ENCODE results near the gene IDE. TPM values are rescaled to one million over a fixed set of nuclear protein-coding genes. Genes with fewer than 3 reads are reported as not detected.

Gene IDE
- total and polyA plus RNA-seq, 2 of the 13 experiments (the other 11 are each of a cell fraction or from before 2014, with no cell fraction given) = 16.1 to 52.1 TPM

GRCh38 chr10:92591550-92592022 is 17.7 kb upstream of the IDE start (continued):
- TF ChIP-seq ZBTB40 (IDR thresholded peaks at IDR 0.05) = no peak
- TF ChIP-seq ZBTB40 (CRISPR knock-in tag; IDR thresholded peaks at IDR 0.05) = peak; percentile 75
- TF ChIP-seq SNAPC2 (CRISPR knock-in tag; IDR thresholded peaks at IDR 0.05) = no peak
- peak; percentile 62; the same call in 1 of the 2 replicates for TF ChIP-seq REPIN1 (CRISPR knock-in tag; IDR thresholded peaks at IDR 0.05; ENCODE audit: borderline replicate concordance, low read depth)
- TF ChIP-seq U2AF2 (IDR thresholded peaks at IDR 0.05; ENCODE audit: low read depth, low read length) = no peak
- TF ChIP-seq ATRX (CRISPR knock-in tag; IDR thresholded peaks at IDR 0.05; ENCODE audit: borderline replicate concordance) = no peak
- TF ChIP-seq MBNL3 (CRISPR knock-in tag; conservative IDR thresholded peaks at IDR 0.05) = no peak
- TF ChIP-seq BORCS8-MEF2B (CRISPR knock-in tag; IDR thresholded peaks at IDR 0.05) = no peak
- peak; percentile 34; the same call in 1 of the 2 replicates for TF ChIP-seq MEF2D (CRISPR knock-in tag; IDR thresholded peaks at IDR 0.05)
- TF ChIP-seq ZNF296 (CRISPR knock-in tag; conservative IDR thresholded peaks at IDR 0.05) = no peak
- TF ChIP-seq SOX13 (IDR thresholded peaks at IDR 0.05) = no peak; the same call in 1 of the 2 replicates
- TF ChIP-seq SOX13 (CRISPR knock-in tag; conservative IDR thresholded peaks at IDR 0.05 in 1 of 2, IDR thresholded peaks at IDR 0.05 in 1 of 2) = peak in 1 of 2 experiments; percentile 57; a peak in 1 of 4 replicates
- TF ChIP-seq XRCC5 (optimal IDR thresholded peaks at IDR 0.05; ENCODE audit: low read length) = no peak
- TF ChIP-seq NCOA5 (CRISPR knock-in tag; IDR thresholded peaks at IDR 0.05) = no peak
- no peak for TF ChIP-seq SRF (IDR thresholded peaks at IDR 0.05; ENCODE audit: low read depth, low read length)
- no peak for TF ChIP-seq NR2F6 (IDR thresholded peaks at IDR 0.05)
- TF ChIP-seq NR2F6 (CRISPR knock-in tag; IDR thresholded peaks at IDR 0.05) = peak; percentile 47; the same call in 1 of the 2 replicates
- TF ChIP-seq TOE1 (CRISPR knock-in tag; IDR thresholded peaks at IDR 0.05) = no peak
- TF ChIP-seq ZNF451 (CRISPR knock-in tag; IDR thresholded peaks at IDR 0.05) = no peak
- no peak for TF ChIP-seq ZMYM2 (CRISPR knock-in tag; IDR thresholded peaks at IDR 0.05)
- TF ChIP-seq STAT5B (CRISPR knock-in tag; IDR thresholded peaks at IDR 0.05) = no peak
- no peak for TF ChIP-seq MTF2 (CRISPR knock-in tag; IDR thresholded peaks at IDR 0.05; ENCODE audit: borderline replicate concordance)
- TF ChIP-seq ETS1 (CRISPR knock-in tag; IDR thresholded peaks at IDR 0.05) = 0 out of 2 replicates have a peak, but pooled peaks have one; percentile 70
- TF ChIP-seq ZNF570 (CRISPR knock-in tag; IDR thresholded peaks at IDR 0.05; ENCODE audit: borderline replicate concordance) = no peak

Data from HepG2 (cell line).